T-helper 1 cell treated with Interleukin-12 subunit alpha and Interleukin-12 subunit beta and Interleukin-4 antibody, amounts not matched to agents 30 ng/mL and 1 ng/mL, for 36 hours (primary cell): ENCODE results near the gene PDCD11. TPM values are rescaled to one million over a fixed set of nuclear protein-coding genes. Genes with fewer than 3 reads are reported as not detected.
"Not testable (repeated sequence)": the region's sequence is repeated elsewhere in the genome, so short reads cannot be mapped to it uniquely, and the experiment has no call there.

Experiments used
- intact Hi-C: fragments of 100-400 bp; cut with micrococcal nuclease; formaldehyde crosslinking; loops from one replicate; pipeline ENCODE4 v1.15.1; 2024
- total RNA-seq: library from RNA; stranded (reverse); gene quantifications from 2 replicates; pipeline ENCODE4 v1.2.3, GENCODE V29; 2022

Gene PDCD11, protein sequence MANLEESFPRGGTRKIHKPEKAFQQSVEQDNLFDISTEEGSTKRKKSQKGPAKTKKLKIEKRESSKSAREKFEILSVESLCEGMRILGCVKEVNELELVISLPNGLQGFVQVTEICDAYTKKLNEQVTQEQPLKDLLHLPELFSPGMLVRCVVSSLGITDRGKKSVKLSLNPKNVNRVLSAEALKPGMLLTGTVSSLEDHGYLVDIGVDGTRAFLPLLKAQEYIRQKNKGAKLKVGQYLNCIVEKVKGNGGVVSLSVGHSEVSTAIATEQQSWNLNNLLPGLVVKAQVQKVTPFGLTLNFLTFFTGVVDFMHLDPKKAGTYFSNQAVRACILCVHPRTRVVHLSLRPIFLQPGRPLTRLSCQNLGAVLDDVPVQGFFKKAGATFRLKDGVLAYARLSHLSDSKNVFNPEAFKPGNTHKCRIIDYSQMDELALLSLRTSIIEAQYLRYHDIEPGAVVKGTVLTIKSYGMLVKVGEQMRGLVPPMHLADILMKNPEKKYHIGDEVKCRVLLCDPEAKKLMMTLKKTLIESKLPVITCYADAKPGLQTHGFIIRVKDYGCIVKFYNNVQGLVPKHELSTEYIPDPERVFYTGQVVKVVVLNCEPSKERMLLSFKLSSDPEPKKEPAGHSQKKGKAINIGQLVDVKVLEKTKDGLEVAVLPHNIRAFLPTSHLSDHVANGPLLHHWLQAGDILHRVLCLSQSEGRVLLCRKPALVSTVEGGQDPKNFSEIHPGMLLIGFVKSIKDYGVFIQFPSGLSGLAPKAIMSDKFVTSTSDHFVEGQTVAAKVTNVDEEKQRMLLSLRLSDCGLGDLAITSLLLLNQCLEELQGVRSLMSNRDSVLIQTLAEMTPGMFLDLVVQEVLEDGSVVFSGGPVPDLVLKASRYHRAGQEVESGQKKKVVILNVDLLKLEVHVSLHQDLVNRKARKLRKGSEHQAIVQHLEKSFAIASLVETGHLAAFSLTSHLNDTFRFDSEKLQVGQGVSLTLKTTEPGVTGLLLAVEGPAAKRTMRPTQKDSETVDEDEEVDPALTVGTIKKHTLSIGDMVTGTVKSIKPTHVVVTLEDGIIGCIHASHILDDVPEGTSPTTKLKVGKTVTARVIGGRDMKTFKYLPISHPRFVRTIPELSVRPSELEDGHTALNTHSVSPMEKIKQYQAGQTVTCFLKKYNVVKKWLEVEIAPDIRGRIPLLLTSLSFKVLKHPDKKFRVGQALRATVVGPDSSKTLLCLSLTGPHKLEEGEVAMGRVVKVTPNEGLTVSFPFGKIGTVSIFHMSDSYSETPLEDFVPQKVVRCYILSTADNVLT (N-terminal part only)
- total RNA-seq, result 61.4 and 61.8 TPM in 2 replicates

DNA sequence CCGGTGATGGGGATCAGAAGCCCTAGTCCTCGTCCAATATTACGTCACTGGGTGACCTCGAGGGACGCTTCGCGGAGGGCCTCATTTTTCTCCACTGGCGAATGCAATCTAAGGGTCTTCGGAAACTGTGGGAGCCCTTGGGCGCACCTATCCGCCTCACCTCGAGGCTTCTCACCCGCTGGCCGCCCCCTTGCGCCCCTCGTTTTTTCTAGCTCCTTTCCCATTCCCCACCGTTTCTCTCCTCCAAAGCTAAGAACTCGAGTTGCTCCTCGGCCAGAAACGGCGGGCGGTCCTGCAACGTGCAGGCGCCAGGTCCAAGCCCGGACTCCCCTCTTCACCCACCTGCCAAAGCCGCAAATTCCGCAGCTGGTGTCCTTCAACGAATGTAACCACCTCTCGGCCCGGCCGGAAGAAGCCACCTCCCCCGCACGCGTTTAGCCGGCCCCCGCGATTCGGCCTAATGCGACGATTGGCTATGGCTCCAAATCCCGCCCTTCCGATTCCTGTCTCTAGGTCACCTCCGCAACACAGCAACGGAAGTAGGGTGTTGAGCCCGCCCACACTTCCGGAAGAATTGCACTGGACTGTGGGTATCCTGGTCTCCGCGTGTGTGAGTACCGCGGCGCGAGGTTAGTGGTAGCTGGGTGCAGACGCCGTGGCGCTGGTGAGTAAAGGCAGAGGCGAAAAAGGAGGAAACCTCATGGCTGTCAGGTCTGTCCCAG, at the start of gene PDCD11, which contains the start of gene ATP5MK:
Gene PDCD11 (plus strand): TSS at position 560 of the 722 bp plus-strand sequence. CDS start 1,801 bp downstream, outside the sequence.
Gene ATP5MK (minus strand): TSS at position 409 of the 722 bp plus-strand sequence. CDS start 4,018 bp downstream, outside the sequence.
- intact Hi-C loops, result loop anchor here (1.0 to 10.0 kb wide), 21 partner anchors 29 to 1261 kb away; partner anchors contain the start of genes ACTR1A, ARL3, BORCS7 and CALHM2

- intact Hi-C loops, result loop anchor here (1.0 to 2.0 kb wide), 4 partner anchors 13 to 431 kb away; partner anchors contain the start of genes ATP5MK, CNNM2, NT5C2 and PDCD11
Measured at GRCh38 chr10:103350175-103350516, 46.3 kb upstream of the PDCD11 start.

- intact Hi-C loops, result loop anchor here (1.0 to 2.0 kb wide), 5 partner anchors 13 to 432 kb away; partner anchors contain the start of genes ATP5MK, CNNM2, NT5C2 and PDCD11
Measured at GRCh38 chr10:103350517-103351260, 45.7 kb upstream of the PDCD11 start, which contains the start of gene PCGF6. PCGF6 (minus strand) TSS chr10:103351140; CDS start chr10:103351066, 74 bp downstream.

- intact Hi-C loops, result no loop called here
Measured at GRCh38 chr10:103353281-103353680, 43.1 kb upstream of the PDCD11 start.

GRCh38 chr10:103354567-103354966, 41.9 kb upstream of the PDCD11 start:
- intact Hi-C loops, result not testable (repeated sequence)

- intact Hi-C loops, result no loop called here
Measured at GRCh38 chr10:103355906-103356599, 40.4 kb upstream of the PDCD11 start.

GRCh38 chr10:103359493-103359892, 36.9 kb upstream of the PDCD11 start:
- intact Hi-C loops, result not testable (repeated sequence)

DNA sequence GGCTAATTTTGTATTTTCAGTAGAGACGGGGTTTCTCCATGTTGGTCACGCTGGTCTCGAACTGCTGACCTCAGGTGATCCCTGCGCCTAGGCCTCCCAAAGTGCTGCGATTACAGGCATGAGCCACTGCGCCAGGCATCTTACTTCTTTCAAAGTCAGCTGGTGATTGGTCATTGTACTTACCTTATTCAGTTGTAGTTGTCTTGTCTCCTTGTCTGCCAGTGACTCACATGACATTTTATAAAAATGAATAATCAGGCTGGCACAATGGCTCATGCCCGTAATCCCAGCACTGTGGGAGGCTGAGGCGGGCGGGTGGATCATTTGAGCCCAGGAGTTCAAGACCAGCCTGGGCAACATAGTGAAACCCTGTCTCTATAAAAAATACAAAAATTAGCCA, 35.6 kb upstream of the PDCD11 start:
- intact Hi-C loops, result loop anchor here (10.0 kb wide), 1 partner anchor 1226 kb away; the partner anchor contains the start of gene PPRC1

DNA sequence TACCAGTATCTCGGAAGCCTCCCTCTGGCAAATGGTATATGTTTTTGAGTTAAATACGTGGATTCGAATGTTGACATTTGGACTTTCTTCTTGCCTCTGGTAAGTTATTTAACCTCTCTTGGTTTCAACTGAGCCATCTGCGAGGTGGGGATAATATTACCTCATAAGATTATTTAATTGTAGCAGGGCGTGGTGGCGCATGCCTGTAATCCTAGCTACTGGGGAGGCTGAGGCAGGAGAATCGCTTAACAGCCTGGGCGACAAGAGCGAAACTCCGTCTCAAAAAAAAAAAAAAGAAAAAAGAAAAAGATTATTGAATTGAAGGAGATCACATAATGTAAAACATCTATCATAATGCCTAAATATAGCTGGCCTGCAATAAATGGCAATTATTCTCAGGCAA, 29.0 kb upstream of the PDCD11 start:
- intact Hi-C loops, result loop anchor here (1.0 to 10.0 kb wide), 8 partner anchors 16 to 1233 kb away; partner anchors contain the start of genes ACTR1A, ATP5MK, CNNM2 and NFKB2

DNA sequence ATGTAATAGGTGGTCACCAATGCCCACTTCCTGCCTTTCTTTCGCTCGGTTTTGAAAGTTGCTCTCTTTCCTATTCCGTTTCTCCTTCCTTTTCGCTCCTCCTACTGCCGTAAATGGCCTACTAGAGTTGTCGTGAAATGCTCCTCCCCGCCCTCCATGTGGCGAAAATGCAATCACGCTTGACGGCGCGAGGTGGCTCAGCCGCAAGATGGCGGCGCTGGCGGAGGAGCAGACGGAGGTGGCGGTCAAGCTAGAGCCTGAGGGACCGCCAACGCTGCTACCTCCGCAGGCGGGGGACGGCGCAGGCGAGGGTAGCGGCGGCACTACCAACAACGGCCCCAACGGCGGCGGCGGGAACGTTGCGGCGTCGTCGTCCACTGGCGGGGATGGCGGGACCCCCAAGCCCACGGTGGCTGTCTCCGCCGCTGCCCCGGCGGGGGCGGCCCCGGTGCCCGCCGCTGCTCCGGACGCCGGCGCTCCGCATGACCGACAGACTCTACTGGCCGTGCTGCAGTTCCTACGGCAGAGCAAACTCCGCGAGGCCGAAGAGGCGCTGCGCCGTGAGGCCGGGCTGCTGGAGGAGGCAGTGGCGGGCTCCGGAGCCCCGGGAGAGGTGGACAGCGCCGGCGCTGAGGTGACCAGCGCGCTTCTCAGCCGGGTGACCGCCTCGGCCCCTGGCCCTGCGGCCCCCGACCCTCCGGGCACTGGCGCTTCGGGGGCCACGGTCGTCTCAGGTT, 28.5 kb upstream of the PDCD11 start, which contains the start of gene TAF5:
Gene TAF5 (plus strand): TSS at position 195 of the 737 bp plus-strand sequence. CDS start 14 bp downstream, at position 209.
- intact Hi-C loops, result loop anchor here (1.0 to 10.0 kb wide), 14 partner anchors 17 to 1233 kb away; partner anchors contain the start of genes ACTR1A, ARL3, ATP5MK and BORCS7

- intact Hi-C loops, result no loop called here
Measured at GRCh38 chr10:103373544-103373943, 22.9 kb upstream of the PDCD11 start.

GRCh38 chr10:103374263-103374662, 22.2 kb upstream of the PDCD11 start:
- intact Hi-C loops, result no loop called here

DNA sequence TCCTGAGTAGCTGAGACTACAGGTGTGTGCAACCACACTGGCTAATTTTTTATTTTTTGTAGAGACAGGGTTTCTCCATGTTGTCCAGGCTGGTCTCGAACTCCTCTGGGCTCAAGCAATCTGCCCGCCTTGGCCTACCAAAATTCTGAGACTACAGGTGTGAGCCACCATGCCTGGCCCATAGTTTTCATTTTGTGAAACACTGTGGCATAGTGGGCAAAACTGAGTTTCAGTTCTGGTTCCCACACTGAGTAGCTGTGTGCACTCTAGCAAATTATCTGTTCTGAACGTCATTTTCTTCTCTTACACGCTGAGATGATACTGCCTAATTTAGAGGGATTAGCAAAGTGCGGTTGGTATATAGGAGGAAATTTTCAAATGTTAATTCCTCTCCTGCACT, 13.7 kb upstream of the PDCD11 start:
- intact Hi-C loops, result no loop called here

- intact Hi-C loops, result loop anchor here (10.0 kb wide), 1 partner anchor 1259 kb away; the partner anchor contains the start of gene PPRC1
Measured at GRCh38 chr10:103394180-103394579, 2.2 kb upstream of the PDCD11 start.

DNA sequence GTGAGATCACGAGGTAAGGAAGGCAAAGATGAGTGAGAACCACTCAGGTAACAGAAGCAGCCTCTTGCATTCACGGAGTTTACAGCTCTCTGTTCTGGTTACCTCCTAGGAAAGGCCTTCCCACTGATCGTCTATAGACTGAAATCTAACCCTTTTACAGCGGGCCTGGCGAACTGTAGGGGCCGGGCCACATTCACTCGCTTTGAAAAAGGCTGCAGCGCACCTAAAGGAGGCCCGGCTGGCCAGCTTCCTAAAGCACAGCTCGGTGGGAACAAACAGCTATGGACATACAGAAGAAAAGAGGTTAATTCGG, 716 bp upstream of the PDCD11 start:
- intact Hi-C loops, result loop anchor here (1.0 to 10.0 kb wide), 21 partner anchors 28 to 1261 kb away; partner anchors contain the start of genes ACTR1A, ARL3, BORCS7 and CALHM2

DNA sequence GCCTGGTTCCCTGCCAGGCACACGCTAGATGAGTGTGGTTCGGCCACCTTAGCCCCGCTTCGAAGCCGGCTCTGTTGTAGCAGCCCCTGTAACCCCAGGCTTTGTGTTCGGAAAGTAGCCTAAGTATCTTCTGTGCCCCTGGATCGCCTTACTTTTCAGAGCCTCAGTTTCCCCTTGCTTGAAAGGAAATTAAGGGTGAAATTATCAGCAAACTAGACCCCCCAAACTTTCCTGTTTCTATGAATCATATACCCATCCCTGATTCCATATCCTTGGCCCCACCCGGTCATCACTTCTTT, 312 bp downstream of the PDCD11 start:
- intact Hi-C loops, result loop anchor here (1.0 to 10.0 kb wide), 21 partner anchors 29 to 1262 kb away; partner anchors contain the start of genes ACTR1A, ARL3, BORCS7 and CALHM2

DNA sequence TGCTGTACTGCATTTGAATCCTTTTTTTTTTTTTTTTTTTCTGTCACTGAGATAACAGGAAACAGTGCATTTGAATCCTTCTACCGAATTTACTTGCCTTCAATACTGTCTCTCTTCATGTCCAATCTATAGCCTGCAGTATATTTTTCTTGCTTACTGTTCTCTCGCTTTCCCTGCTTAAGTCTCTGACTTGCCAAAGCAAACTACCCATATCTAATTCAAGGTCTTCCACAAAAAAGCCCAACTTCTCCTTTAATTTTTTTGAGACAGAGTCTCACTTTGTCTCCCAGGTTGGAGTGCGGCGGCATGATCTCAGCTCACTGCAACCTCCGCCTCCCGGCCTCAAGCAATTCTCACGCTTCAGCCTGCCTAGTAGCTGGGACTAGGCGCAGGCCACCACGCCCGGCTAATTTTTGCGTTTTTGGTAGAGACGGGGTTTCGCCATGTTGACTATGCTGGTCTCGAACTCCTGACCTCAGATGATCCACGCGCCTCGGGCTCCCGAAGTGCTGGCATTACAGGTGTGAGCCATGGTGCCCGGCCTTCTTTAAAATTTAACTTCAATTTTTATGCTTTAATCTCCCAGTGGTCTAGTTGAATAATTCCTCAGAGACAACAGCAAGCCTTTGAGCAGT, 882 bp downstream of the PDCD11 start:
- intact Hi-C loops, result loop anchor here (2.0 to 10.0 kb wide), 6 partner anchors 55 to 1263 kb away; partner anchors contain the start of genes CALHM2, GSTO2, PPRC1 and SLK
